Panc1 (cell line): ENCODE results near the gene C1QTNF2. TPM values are rescaled to one million over a fixed set of nuclear protein-coding genes. Genes with fewer than 3 reads are reported as not detected.

Experiments used
- ATAC-seq: fragments of 200-7000 bp; cut with Tn5 transposase; 2 replicates; pipeline ENCODE4 v1.9.1; 2020; ENCODE audit warnings: mild to moderate bottlenecking, moderate library complexity
- BruUV-seq: library from RNA; stranded (reverse); fragments of 400-500 nt; replicated peaks from 2 replicates; lab custom pipeline; 2021; lab: Mats Ljungman, UMichigan
- CTCF ChIA-PET: fragments of 300-600 bp; sonication (Branson Sonifier 250); formaldehyde crosslinking; loops from one replicate; lab custom pipeline; 2022; ENCODE audit warnings: antibody characterized with exemption; lab: Charles Lee
- POLR2A ChIA-PET: fragments of 300-600 bp; sonication (Branson Sonifier 250); formaldehyde crosslinking; loops from one replicate; lab custom pipeline; 2022; ENCODE audit warnings: antibody characterized with exemption; lab: Charles Lee
- DNase-seq: peaks from one replicate; pipeline ENCODE4 v3.0.0-alpha.2; 2010; ENCODE audit warnings: low read depth, low spot score
- H3K27ac ChIP-seq: 2 replicates; pipeline ENCODE4 v1.5.1; 2011; ENCODE audit warnings: mild to moderate bottlenecking, low read length, inconsistent platforms
- H3K27me3 ChIP-seq: fragments of 200-500 bp; sonication (Bioruptor generic); 2 replicates; pipeline ENCODE4 v1.6.0; 2014; ENCODE audit warnings: low read length, inconsistent platforms; ENCODE audit not compliant: control insufficient read depth, insufficient read depth
- H3K36me3 ChIP-seq: fragments of 200-500 bp; sonication (Bioruptor generic); 2 replicates; pipeline ENCODE4 v1.5.1; 2014; ENCODE audit warnings: inconsistent platforms, mild to moderate bottlenecking, low read length, moderate library complexity; ENCODE audit not compliant: control insufficient read depth, insufficient read depth
- H3K4me1 ChIP-seq: 2 replicates; pipeline ENCODE4 v1.5.1; 2011; ENCODE audit warnings: inconsistent platforms, mild to moderate bottlenecking, low read length, moderate library complexity; ENCODE audit not compliant: control insufficient read depth, insufficient read depth
- H3K4me3 ChIP-seq, 2 experiments: 2 replicates each; pipeline ENCODE4 v1.5.1; 2011 to 2012; ENCODE audit warnings: low read depth in 2 of 2, low read length in 2 of 2, mild to moderate bottlenecking in 2 of 2, inconsistent platforms in 1 of 2, moderate library complexity in 1 of 2
- H3K9me3 ChIP-seq: fragments of 200-500 bp; sonication (Bioruptor generic); 2 replicates; pipeline ENCODE4 v1.5.1; 2014; ENCODE audit warnings: low read depth, mild to moderate bottlenecking, inconsistent platforms, low read length, moderate library complexity; ENCODE audit not compliant: control insufficient read depth, insufficient read depth
- CTCF ChIP-seq: fragments of 450-650 bp; IDR thresholded peaks from 2 replicates; pipeline ENCODE4 v1.5.1; 2017; ENCODE audit warnings: mild to moderate bottlenecking
- POLR2AphosphoS5 ChIP-seq: IDR thresholded peaks from 2 replicates; pipeline ENCODE4 v1.6.1; 2012; ENCODE audit warnings: mild to moderate bottlenecking, low read depth, low read length, moderate library complexity
- REST ChIP-seq, 2 experiments: IDR thresholded peaks; 2 replicates each; pipeline ENCODE4 v1.6.1; 2011 to 2012; ENCODE audit warnings: low read depth in 2 of 2, control low read depth in 1 of 2, low read length in 1 of 2, mild to moderate bottlenecking in 1 of 2, moderate library complexity in 1 of 2; ENCODE audit not compliant: insufficient read depth in 1 of 2
- SIN3A ChIP-seq: IDR thresholded peaks from 2 replicates; pipeline ENCODE4 v1.6.1; 2012; ENCODE audit warnings: low read depth, mild to moderate bottlenecking, low read length, moderate library complexity, borderline replicate concordance; ENCODE audit not compliant: insufficient read depth
- TCF7L2 ChIP-seq: IDR thresholded peaks from 2 replicates; pipeline ENCODE4 v1.6.1; 2011; ENCODE audit warnings: mild to moderate bottlenecking, low read depth, low read length, inconsistent platforms
- in situ Hi-C: cut with HindIII; loops from 2 replicates; pipeline ENCODE4 v1.10.0; 2016; ENCODE audit warnings: low sequenced_read_pairs, low pct_unique_long_range_greater_than_20kb
- intact Hi-C: fragments of 100-400 bp; cut with micrococcal nuclease; formaldehyde crosslinking; loops from one replicate; pipeline ENCODE4 v1.10.0; 2022; ENCODE audit not compliant: unreplicated experiment
- total RNA-seq: library from RNA; stranded (reverse); gene quantifications from one replicate; pipeline ENCODE4 v1.2.1, GENCODE V29; 2021; ENCODE audit not compliant: unreplicated experiment

The C1QTNF2 gene
- total RNA-seq, 1 experiment from 2014 or later = 0.44 TPM

DNA sequence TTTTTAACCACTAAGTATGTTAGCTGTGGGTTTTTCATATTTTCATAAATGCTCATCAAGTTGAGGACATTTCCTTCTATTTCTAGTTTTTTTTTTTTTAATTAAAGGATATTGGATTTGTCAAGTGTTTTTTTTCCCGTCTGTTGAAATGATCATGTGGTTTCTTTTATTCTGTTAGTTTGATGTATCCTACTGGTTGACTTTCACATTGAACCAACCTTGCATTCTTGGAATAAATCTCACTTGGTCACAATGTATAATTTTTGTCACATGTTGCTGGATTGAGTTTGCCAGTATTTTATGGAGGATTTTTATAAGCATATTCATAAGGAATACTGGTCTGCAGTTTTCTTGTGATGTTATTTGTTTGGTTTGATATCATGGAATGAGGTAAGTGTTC, 17.0 kb upstream of the C1QTNF2 start:
- Histone ChIP-seq H3K36me3 (no peaks in the 10 kb centered on the region), H3K4me1 (no peaks in the 10 kb centered on the region), H3K27me3 (no peaks in the 10 kb centered on the region), H3K4me3 (no peak overlapping the region), H3K27ac (no peak overlapping the region), H3K9me3 (no peaks in the 10 kb centered on the region)
- in situ Hi-C loops = no loop called here
- CTCF ChIA-PET = no interaction called here
- BruUV-seq = no TSS peak
- TF ChIP-seq TCF7L2 = no peak
- no peak for TF ChIP-seq POLR2AphosphoS5
- TF ChIP-seq CTCF = no peak
- no peak for TF ChIP-seq SIN3A
- ATAC-seq (no peak), DNase-seq (no peak)
- intact Hi-C loops = no loop called here
- POLR2A ChIA-PET = no interaction called here

DNA sequence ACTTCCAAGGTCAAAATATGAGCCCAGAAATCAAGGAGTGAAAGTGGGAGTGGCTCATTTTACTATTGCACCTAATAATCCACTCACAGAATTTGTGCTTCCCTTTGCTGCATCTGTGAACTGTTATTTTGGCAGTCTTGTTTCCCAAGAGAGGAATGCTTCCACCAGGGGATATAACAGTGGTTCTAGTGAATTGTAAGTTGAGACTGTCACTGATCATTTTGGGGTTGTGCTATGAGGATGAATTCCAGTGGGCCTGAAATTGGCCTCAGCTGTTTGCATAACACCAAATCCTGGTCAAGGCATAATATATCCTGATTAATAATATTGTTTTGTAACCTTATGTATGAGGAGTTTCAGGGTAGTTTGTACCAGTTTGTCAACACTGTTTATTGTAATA, 15.1 kb upstream of the C1QTNF2 start:
- H3K27me3 ChIP-seq = peaks cover 7% of the 10 kb centered on the region; the same call in 1 of the 2 replicates
- no TSS peak for BruUV-seq
- intact Hi-C loops (no loop called here), in situ Hi-C loops (no loop called here)
- TF ChIP-seq POLR2AphosphoS5 = no peak
- TF ChIP-seq CTCF = no peak
- TF ChIP-seq SIN3A = no peak
- no peak for ATAC-seq
- no peak overlapping the region for H3K4me3 ChIP-seq
- H3K27ac ChIP-seq = no peak overlapping the region
- no peaks in the 10 kb centered on the region for H3K9me3 ChIP-seq
- H3K4me1 ChIP-seq = no peaks in the 10 kb centered on the region
- CTCF ChIA-PET = interaction anchor here (0.6 kb wide), 1 partner anchor 8 kb away, joined by 3 read pairs; no protein-coding TSS in a partner anchor
- H3K36me3 ChIP-seq = no peaks in the 10 kb centered on the region
- DNase-seq = no peak
- POLR2A ChIA-PET = no interaction called here

DNA sequence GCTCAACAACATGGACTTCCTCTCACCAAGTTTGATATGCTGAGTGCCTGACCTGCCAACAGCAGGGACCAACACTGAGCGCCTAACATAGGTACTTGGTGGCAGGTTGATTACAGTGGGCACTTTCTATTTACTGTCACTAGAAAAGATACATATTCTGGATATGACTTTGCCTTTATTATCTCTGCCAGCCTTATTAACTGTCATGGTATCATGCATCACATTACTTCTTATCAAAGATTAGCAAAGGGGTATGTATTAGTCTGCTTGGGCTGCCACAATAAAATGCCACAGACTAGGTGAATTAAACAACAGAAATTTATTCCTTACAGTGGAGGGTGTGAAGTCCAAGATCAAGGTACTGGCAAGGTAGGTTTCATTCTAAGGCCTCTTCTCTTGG, 14.3 kb upstream of the C1QTNF2 start:
- Histone ChIP-seq H3K36me3 (no peaks in the 10 kb centered on the region), H3K27ac (no peak overlapping the region), H3K4me3 (no peak overlapping the region), H3K9me3 (no peaks in the 10 kb centered on the region), H3K27me3 (peaks cover 8% of the 10 kb centered on the region; the same call in 1 of the 2 replicates), H3K4me1 (no peaks in the 10 kb centered on the region)
- DNase-seq = no peak
- no peak for ATAC-seq
- POLR2A ChIA-PET = no interaction called here
- intact Hi-C loops = no loop called here
- in situ Hi-C loops = no loop called here
- CTCF ChIA-PET = no interaction called here
- TF ChIP-seq POLR2AphosphoS5 = no peak
- BruUV-seq = no TSS peak

DNA sequence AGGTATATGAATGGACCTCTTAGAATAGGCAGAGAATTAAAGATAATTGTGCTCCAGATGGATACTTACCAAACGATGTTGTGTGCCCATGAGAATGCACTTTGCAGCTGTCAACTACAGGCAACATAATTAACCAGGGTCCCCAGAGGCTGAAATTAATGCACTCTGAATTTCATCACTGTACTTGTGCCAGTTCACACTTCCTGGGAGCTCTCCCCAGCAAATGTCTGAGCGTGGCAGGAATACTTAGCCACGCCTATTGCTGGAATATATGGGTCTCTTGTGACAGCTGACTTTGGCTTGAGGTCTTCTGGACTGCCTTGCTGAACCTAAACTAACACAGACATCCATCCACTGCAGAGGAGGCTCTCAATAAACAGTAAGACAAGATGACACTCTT, 11.9 kb upstream of the C1QTNF2 start:
- Histone ChIP-seq H3K9me3 (no peaks in the 10 kb centered on the region), H3K4me3 (no peak overlapping the region), H3K27ac (no peak overlapping the region), H3K27me3 (peaks cover 10% of the 10 kb centered on the region), H3K4me1 (no peaks in the 10 kb centered on the region), H3K36me3 (no peaks in the 10 kb centered on the region)
- BruUV-seq = no TSS peak
- in situ Hi-C loops (no loop called here), intact Hi-C loops (no loop called here)
- TF ChIP-seq POLR2AphosphoS5 (no peak), REST (IDR thresholded peaks at IDR 0.05; ENCODE audit: insufficient read depth in 1 of 2, low read depth in 2 of 2, low read length in 1 of 2) (no peak), TCF7L2 (no peak), SIN3A (no peak), CTCF (no peak)
- CTCF ChIA-PET = no interaction called here
- no peak for DNase-seq
- POLR2A ChIA-PET = no interaction called here
- no peak for ATAC-seq
